Tongue (tissue), 2 donors: ENCODE measurements around the gene IL6. TPM values are rescaled to one million over a fixed set of nuclear protein-coding genes. Genes with fewer than 3 reads are reported as not detected.
A peak's percentile ranks its signal among the peaks of the same experiment; 100 is the strongest.
"Not testable (repeated sequence)": the region's sequence is repeated elsewhere in the genome, so short reads cannot be mapped to it uniquely, and the experiment has no call there.

Experiments
- DNase-seq: peaks from one replicate; pipeline ENCODE4 v3.0.0-alpha.2; 2015
- total RNA-seq: library from RNA; depleted of rRNA; stranded (reverse); fragments of >200 nt; gene quantifications from one replicate; pipeline ENCODE4 v1.2.3, GENCODE V29; 2014

IL6 gene
- total RNA-seq, 1 donor from 2014 or later = not detected

DNA sequence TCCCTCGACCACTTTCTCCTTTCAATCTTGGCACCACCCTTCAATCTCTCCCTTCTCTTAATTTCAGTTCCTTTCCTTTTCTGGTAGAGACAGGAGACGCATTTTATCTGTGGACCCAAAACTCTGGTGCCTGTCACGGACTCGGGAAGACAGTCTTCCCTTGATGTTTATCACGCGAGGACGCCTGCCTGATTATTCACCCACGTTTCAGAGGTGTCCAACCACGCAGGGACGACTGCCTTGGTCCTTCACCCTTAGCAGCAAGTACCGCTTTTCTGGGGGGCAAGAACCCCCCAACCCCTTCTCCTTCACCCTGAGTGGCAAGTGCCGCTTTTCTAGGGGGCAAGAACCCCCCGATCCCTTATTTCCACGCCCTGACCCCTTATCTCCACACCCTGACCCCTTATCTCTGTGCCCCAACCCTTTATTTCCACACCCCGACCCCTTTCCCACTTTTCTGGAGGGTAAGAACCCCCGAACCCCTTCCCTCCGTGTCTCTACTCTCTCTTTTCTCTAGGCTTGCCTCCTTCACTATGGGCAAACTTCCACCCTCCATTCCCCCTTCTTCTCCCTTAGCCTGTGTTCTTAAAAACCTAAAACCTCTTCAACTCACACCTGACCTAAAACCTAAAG is 22.9 kb upstream of the IL6 start:
- not testable (repeated sequence) for DNase-seq

DNA sequence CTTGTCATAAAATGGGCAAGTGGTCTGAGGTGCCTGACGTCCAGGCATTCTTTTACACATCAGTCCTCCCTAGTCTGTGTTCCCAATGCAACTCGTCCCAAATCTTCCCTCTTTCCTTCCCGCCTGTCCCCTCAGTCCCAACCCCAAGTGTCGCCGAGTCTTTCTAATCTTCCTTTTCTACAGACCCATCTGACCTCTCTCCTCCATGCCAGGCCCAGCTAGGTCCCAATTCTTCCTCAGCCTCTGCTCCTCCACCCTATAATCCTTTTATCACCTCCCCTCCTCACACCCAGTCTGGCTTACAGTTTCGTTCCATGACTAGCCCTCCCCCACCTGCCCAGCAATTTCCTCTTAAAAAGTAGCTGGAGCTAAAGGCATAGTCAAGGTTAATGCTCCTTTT is 22.3 kb upstream of the IL6 start:
- DNase-seq = not testable (repeated sequence)

DNA sequence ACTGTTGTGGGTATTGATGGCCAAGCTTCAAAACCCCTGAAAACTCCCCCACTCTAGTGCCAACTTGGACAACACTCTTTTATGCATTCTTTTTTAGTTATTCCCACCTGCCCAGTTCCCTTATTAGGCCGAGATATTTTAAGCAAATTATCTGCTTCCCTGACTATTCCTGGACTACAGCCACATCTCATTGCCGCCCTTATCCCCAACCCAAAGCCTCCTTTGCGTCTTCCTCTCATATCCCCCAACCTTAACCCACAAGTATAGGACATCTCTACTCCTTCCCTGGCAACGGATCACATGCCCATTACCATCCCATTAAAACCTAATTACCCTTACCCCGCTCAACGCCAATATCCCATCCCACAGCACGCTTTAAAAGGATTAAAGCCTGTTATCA is 21.1 kb upstream of the IL6 start:
- DNase-seq = not testable (repeated sequence)

GRCh38 chr7:22707026-22707691 is 19.8 kb upstream of the IL6 start:
- not testable (repeated sequence) for DNase-seq

GRCh38 chr7:22708214-22708613 is 18.8 kb upstream of the IL6 start:
- not testable (repeated sequence) for DNase-seq

- not testable (repeated sequence) for DNase-seq
Measured at GRCh38 chr7:22708677-22709061, 18.3 kb upstream of the IL6 start.

DNA sequence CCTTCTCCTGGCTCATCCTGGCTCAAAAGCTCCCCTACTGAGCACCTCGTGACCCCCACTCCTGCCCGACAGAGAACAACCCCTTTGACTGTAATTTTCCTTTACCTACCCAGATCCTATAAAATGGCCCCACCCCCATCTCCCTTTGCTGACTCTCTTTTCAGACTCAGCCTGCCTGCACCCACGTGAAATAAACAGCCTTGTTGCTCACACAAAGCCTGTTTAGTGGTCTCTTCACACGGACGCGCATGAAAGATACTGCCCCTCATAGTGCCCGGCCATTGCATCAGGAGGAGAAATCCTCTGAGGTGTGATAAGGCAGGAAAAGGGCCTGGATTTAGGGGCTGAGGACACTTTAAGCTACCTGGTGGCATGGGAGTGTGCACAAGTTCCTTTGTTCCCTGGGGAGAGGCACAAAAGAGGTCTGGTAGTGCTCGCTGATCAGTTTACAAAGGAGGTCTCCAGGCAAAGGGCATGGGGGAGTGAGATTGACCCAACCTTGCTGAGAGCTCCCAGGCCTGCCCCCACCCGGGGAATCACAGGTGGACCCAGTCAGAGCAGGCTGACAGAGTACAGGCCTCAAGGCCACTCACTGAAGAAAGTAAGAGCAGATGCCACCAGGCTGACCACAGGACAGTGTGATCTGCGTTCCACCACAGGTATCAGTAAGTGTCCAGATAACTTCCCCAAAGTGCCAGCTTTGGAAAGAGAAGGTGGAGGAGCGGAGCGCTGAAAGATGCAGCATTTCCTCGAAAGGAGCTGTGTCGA is 17.8 kb upstream of the IL6 start:
- not testable (repeated sequence) for DNase-seq

- no peak for DNase-seq
Measured at GRCh38 chr7:22709857-22710256, 17.1 kb upstream of the IL6 start.

GRCh38 chr7:22712999-22713398 is 14.0 kb upstream of the IL6 start:
- DNase-seq = no peak

GRCh38 chr7:22713463-22713862 is 13.5 kb upstream of the IL6 start:
- no peak for DNase-seq

DNA sequence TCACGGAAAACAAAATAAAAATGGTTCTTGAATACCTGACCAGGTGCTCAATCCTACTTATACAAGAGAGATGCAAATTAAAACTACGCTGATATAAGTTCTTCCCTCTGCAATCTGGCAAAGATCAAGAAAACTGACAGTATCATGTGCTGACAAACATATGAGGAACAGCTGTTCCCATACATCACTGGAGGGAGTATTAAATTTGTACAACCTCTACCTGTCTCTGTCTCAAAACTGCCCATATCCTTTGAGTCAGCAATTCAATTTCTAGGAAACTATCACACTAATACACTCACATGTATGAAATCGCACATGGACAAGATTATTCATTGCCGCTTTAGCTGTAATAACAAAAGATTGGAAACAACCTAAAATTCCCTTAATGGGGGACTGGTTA is 11.0 kb upstream of the IL6 start:
- DNase-seq = peak; percentile 20

GRCh38 chr7:22717760-22718159 is 9.2 kb upstream of the IL6 start:
- no peak for DNase-seq

DNA sequence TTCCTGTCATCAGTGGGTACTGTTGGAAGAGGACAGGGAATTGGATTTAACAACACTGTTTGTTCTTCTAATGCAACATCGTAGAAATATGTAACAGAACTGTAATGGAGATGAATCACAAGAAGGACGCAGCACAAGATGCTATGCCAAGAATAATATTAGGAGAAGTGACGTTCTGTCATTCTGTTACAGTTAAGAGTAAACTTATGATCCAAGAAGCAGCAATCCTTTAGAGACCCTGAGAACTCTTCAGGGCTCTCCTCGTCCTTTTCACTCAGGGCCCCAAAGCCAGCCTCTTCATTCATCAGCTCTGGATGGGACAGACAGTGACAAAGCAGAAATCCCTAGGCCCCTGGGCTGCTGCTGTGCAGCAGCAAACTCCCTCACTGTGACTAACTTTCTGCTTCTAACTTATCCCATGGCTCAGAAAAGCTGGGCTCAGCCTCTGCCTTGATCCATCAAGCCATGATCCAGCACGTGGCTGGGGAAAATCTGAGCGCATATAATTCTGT is 8.7 kb upstream of the IL6 start:
- DNase-seq = peak; percentile 38

DNA sequence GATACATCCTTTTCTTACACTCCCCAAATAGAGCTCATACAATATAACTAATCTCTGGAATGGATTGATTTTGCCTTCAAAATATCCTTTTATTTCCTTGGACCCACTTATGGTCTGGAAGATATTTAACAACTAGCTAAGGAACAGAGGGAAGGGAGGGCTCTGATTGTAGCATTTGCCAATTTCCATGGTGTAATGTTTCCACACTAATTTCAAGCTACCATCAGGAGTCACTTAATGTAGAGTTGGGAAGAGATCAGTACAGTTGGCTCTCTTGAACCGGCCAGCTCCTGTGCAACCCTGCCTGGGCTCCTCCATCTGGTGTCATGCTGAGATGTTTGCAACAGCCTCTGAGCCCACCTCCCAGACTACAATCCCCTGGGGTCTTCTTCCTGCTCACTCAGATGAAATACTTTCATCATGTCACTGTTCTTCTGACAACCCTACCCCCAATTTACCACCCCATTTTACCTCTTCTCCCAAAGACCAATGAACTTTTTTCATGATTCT is 8.0 kb upstream of the IL6 start:
- DNase-seq = peak; percentile 59

- peak; percentile 41 for DNase-seq
Measured at GRCh38 chr7:22720791-22721786, 5.9 kb upstream of the IL6 start.

DNA sequence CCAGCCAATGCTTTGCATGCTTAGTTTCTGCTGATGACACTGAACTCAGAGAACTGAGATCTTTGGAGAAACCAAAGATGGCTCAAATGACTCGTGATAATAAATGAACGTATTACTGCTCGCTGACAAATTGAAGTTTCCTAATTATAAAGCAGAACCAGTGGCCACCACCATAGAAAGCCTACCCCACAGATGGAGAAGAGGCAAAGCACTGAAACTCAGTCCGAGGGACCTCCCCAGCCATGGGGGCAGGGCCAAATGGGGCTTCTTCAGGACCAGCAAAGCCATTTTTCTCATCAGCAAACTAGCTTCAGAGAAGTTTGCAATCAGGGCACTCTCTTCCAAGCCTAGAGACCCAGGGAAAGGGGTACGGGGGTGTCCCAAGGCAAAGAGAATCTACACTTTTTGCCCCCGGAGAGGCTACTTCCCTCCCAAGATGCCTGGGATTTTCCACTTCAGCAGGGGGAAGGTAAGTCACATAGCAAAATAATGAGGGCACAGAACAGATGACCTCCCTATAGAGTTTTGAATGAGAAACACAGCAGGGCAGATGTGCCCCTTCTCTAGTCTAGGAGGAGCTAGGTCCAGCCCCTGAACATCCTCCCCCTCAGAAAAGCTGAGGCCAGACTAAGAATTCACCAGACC is 4.3 kb upstream of the IL6 start:
- no peak for DNase-seq

GRCh38 chr7:22723181-22723601 is 3.8 kb upstream of the IL6 start:
- DNase-seq = peak; percentile 85

DNA sequence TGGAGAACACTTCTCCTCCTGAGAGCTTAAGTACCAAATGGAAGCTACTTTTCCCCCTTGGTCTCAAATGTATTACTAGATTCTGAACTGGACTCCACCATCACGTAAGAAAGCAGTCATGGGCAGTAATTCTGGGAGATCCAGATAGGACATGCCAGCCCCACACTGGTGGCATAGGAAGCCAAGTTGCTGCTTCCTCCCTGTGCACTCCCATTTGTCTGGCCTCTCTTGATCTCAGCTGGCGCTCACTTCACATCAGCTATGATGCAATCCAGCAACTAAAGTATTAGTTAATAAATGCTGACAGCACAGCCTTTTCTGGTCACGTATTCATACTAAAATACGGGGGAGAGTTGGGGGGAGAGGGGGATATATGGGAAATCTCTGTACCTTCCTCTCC is 3.4 kb upstream of the IL6 start:
- peak; percentile 19 for DNase-seq

- DNase-seq = no peak
Measured at GRCh38 chr7:22724861-22725260, 2.1 kb upstream of the IL6 start.

DNA sequence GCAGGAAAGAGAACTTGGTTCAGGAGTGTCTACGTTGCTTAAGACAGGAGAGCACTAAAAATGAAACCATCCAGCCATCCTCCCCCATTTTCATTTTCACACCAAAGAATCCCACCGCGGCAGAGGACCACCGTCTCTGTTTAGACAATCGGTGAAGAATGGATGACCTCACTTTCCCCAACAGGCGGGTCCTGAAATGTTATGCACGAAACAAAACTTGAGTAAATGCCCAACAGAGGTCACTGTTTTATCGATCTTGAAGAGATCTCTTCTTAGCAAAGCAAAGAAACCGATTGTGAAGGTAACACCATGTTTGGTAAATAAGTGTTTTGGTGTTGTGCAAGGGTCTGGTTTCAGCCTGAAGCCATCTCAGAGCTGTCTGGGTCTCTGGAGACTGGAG is 1.4 kb upstream of the IL6 start:
- peak; percentile 21 for DNase-seq

DNA sequence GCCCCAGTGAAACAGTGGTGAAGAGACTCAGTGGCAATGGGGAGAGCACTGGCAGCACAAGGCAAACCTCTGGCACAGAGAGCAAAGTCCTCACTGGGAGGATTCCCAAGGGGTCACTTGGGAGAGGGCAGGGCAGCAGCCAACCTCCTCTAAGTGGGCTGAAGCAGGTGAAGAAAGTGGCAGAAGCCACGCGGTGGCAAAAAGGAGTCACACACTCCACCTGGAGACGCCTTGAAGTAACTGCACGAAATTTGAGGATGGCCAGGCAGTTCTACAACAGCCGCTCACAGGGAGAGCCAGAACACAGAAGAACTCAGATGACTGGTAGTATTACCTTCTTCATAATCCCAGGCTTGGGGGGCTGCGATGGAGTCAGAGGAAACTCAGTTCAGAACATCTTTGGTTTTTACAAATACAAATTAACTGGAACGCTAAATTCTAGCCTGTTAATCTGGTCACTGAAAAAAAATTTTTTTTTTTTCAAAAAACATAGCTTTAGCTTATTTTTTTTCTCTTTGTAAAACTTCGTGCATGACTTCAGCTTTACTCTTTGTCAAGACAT is 574 bp upstream of the IL6 start:
- DNase-seq = peak; percentile 66
